T-cell (primary cell): ENCODE data around the gene RUNX2. TPM values are rescaled to one million over a fixed set of nuclear protein-coding genes. Genes with fewer than 3 reads are reported as not detected.

ENCODE experiments used
- ATAC-seq, 4 experiments: fragments of 200-7000 bp in 3 of 4; fragments of 150-1000 bp in 1 of 4; cut with Tn5 transposase; replicated peaks in 1 of 4; 1 replicate in 3 of 4; 2 replicates in 1 of 4; pipeline ENCODE4 v1.10.0; 2021; ENCODE audit warnings: moderate library complexity in 3 of 4, mild to moderate bottlenecking in 2 of 4, moderate number of reproducible peaks in 1 of 4
- CTCF ChIA-PET, 2 donors: fragments of 300-600 bp; sonication (Branson Sonifier 250); formaldehyde crosslinking; loops; one replicate each; lab custom pipeline; 2022; ENCODE audit warnings: antibody characterized with exemption in 2 of 2; lab: Charles Lee
- POLR2A ChIA-PET, 2 donors: fragments of 300-600 bp; sonication (Branson Sonifier 250); formaldehyde crosslinking; loops; one replicate each; lab custom pipeline; 2022; ENCODE audit warnings: antibody characterized with exemption in 2 of 2; lab: Charles Lee
- DNase-seq, 35 experiments: peaks; one replicate each; pipeline versions ENCODE4 v3.0.0 to v3.0.0-alpha.2; 2013 to 2023
- H3K27ac ChIP-seq: one replicate; pipeline ENCODE4 v1.5.1; 2013; ENCODE audit warnings: low read length
- H3K27me3 ChIP-seq, 2 experiments: replicated peaks in 1 of 2; 1 replicate in 1 of 2; 2 replicates in 1 of 2; pipeline versions ENCODE4 v1.6.1 to v1.7.0; 2013; ENCODE audit warnings: low read length in 1 of 2, mixed read lengths in 1 of 2; ENCODE audit not compliant: control insufficient read depth in 2 of 2, insufficient read depth in 2 of 2; ENCODE audit errors: extremely low read depth in 1 of 2
- H3K36me3 ChIP-seq, 2 donors: 1 replicate in 1 of 2; 2 replicates in 1 of 2; pipeline versions ENCODE4 v1.6.1 to v1.7.0; 2013; ENCODE audit warnings: low read length in 1 of 2; ENCODE audit not compliant: control insufficient read depth in 2 of 2, insufficient read depth in 1 of 2; ENCODE audit errors: extremely low read depth in 1 of 2
- H3K4me1 ChIP-seq, 2 experiments: 1 replicate in 1 of 2; 2 replicates in 1 of 2; pipeline versions ENCODE4 v1.6.1 to v1.7.0; 2013; ENCODE audit warnings: low read length in 2 of 2, mixed read lengths in 1 of 2; ENCODE audit not compliant: insufficient read depth in 2 of 2, control insufficient read depth in 1 of 2; ENCODE audit errors: extremely low read depth in 1 of 2
- H3K4me3 ChIP-seq, 2 donors: 1 replicate in 1 of 2; 2 replicates in 1 of 2; pipeline versions ENCODE4 v1.5.1 to v1.7.0; 2013; ENCODE audit warnings: mild to moderate bottlenecking in 2 of 2, low read length in 1 of 2, moderate library complexity in 1 of 2; ENCODE audit not compliant: control insufficient read depth in 1 of 2; ENCODE audit errors: extremely low read depth in 1 of 2
- H3K9me3 ChIP-seq: 2 replicates; pipeline ENCODE4 v1.7.0; 2013
- H3K27ac Mint-ChIP-seq, 2 donors: one replicate each; pipeline ENCODE4 v1.8.0; 2020 to 2021; ENCODE audit warnings: mild to moderate bottlenecking in 2 of 2, mixed read lengths in 2 of 2
- H3K27me3 Mint-ChIP-seq, 2 donors: one replicate each; pipeline ENCODE4 v1.8.0; 2021 to 2022; ENCODE audit warnings: mixed read lengths in 2 of 2
- H3K36me3 Mint-ChIP-seq: one replicate; pipeline ENCODE4 v1.8.0; 2021; ENCODE audit warnings: mixed read lengths
- H3K4me1 Mint-ChIP-seq, 3 donors: one replicate each; pipeline ENCODE4 v1.8.0; 2020 to 2022; ENCODE audit warnings: mixed read lengths in 3 of 3, mild to moderate bottlenecking in 1 of 3
- H3K4me3 Mint-ChIP-seq, 3 donors: one replicate each; pipeline ENCODE4 v1.8.0; 2020 to 2022; ENCODE audit warnings: mild to moderate bottlenecking in 3 of 3, mixed read lengths in 3 of 3, moderate library complexity in 3 of 3
- H3K9me3 Mint-ChIP-seq, 3 donors: one replicate each; pipeline ENCODE4 v1.8.0; 2020 to 2022; ENCODE audit warnings: mixed read lengths in 3 of 3
- WGBS: methylation state at CpG from one replicate; pipeline ENCODE4 v1.1.5; 2013; ENCODE audit warnings: missing lambda C conversion rate; ENCODE audit not compliant: insufficient coverage; 5-methylcytosine and 5-hydroxymethylcytosine counted together
- total RNA-seq, 35 experiments: library from RNA in 6 of 35; stranded (reverse) in 6 of 35; fragments of 120-200 nt in 1 of 35; gene quantifications; one replicate each; pipeline versions ENCODE4 v1.2.1 to v1.2.4 and lab custom pipeline; 2013 to 2026

RUNX2 gene
- total RNA-seq, 5 donors from 2014 or later (not counting 1 experiment from before 2014, with no cell fraction given) = 14.4 to 31.8 (median 22.4) TPM

GRCh38 chr6:45411959-45412358, 83.8 kb downstream of the RUNX2 start:
- Mint-ChIP-seq H3K27ac (no peak overlapping the region), H3K4me1 (peaks cover 0 to 4% (median 0%) of the 10 kb centered on the region in 3 donors), H3K36me3 (no peaks in the 10 kb centered on the region), H3K9me3 (no peaks in the 10 kb centered on the region), H3K27me3 (peaks cover 5 to 9% of the 10 kb centered on the region in 2 donors), H3K4me3 (no peak overlapping the region)
- ChIA-PET POLR2A (no interaction called here), CTCF (no interaction called here)
- H3K36me3 ChIP-seq = no peaks in the 10 kb centered on the region
- no peaks in the 10 kb centered on the region for H3K4me1 ChIP-seq
- ATAC-seq (no peak), DNase-seq (no peak)
- H3K9me3 ChIP-seq = no peaks in the 10 kb centered on the region
- H3K27me3 ChIP-seq = peaks cover 0 to 3% of the 10 kb centered on the region in 2 experiments
- H3K27ac ChIP-seq = no peak overlapping the region
- WGBS = 100% methylated on average over 1 of the region's 5 CpGs
- H3K4me3 ChIP-seq = no peak overlapping the region

GRCh38 chr6:45415315-45415714, 87.2 kb downstream of the RUNX2 start:
- Mint-ChIP-seq H3K4me3 (no peak overlapping the region), H3K27me3 (peaks cover 14 to 15% of the 10 kb centered on the region in 2 donors), H3K27ac (no peak overlapping the region), H3K4me1 (peaks cover 12 to 17% (median 13%) of the 10 kb centered on the region in 3 donors), H3K36me3 (no peaks in the 10 kb centered on the region), H3K9me3 (no peaks in the 10 kb centered on the region)
- Histone ChIP-seq H3K27me3 (peaks cover 0 to 13% of the 10 kb centered on the region in 2 experiments), H3K36me3 (no peaks in the 10 kb centered on the region), H3K27ac (no peak overlapping the region), H3K4me1 (peaks cover 4 to 11% of the 10 kb centered on the region in 2 experiments), H3K4me3 (no peak overlapping the region), H3K9me3 (no peaks in the 10 kb centered on the region)
- ChIA-PET POLR2A (no interaction called here), CTCF (no interaction called here)
- ATAC-seq (no peak), DNase-seq (no peak)
- 80% methylated on average over 1 of the region's 2 CpGs for WGBS

GRCh38 chr6:45415788-45416518, 87.8 kb downstream of the RUNX2 start:
- ChIA-PET CTCF (no interaction called here), POLR2A (interaction anchor here in 1 of 2 donors (0.6 kb wide), 1 partner anchor 173 kb away, joined by 3 read pairs; no protein-coding TSS in a partner anchor)
- Histone ChIP-seq H3K9me3 (no peaks in the 10 kb centered on the region), H3K27ac (no peak overlapping the region), H3K4me1 (peaks cover 11 to 18% of the 10 kb centered on the region in 2 experiments), H3K4me3 (no peak overlapping the region), H3K36me3 (no peaks in the 10 kb centered on the region), H3K27me3 (peaks cover 0 to 13% of the 10 kb centered on the region in 2 experiments)
- Mint-ChIP-seq H3K9me3 (no peaks in the 10 kb centered on the region), H3K36me3 (no peaks in the 10 kb centered on the region), H3K27ac (no peak overlapping the region), H3K27me3 (peaks cover 19 to 20% of the 10 kb centered on the region in 2 donors), H3K4me1 (peaks cover 19 to 23% (median 19%) of the 10 kb centered on the region in 3 donors), H3K4me3 (no peak overlapping the region)
- ATAC-seq (no peak), DNase-seq (no peak)
- WGBS = 100% methylated on average over 1 of the region's 3 CpGs

DNA sequence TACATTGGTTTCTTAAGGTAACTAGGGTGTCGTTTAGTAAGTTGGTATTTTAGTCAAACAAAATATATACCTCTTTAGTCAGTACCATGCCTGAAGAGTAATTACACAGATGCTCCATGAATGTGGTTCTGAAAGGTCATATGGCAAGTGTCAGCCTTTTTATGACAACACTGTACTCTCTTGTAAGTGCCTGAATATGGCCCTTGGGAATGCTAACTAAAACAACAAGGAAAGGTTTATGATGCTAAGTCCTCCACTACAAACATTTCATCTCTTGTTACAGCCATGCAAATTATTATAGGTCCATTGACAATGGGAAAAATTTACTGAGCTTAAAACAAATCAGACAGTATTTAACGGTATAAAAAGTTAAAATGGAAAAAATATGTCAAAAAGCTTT, 88.6 kb downstream of the RUNX2 start:
- ChIA-PET POLR2A (no interaction called here), CTCF (interaction anchor here in 1 of 2 donors (0.9 kb wide), 1 partner anchor 761 kb away, joined by 4 read pairs; no protein-coding TSS in a partner anchor)
- H3K27me3 ChIP-seq = peaks cover 0 to 18% of the 10 kb centered on the region in 2 experiments
- no peak overlapping the region for H3K27ac ChIP-seq
- H3K4me1 ChIP-seq = peaks cover 15 to 24% of the 10 kb centered on the region in 2 experiments
- H3K9me3 Mint-ChIP-seq = no peaks in the 10 kb centered on the region
- no peak overlapping the region for H3K27ac Mint-ChIP-seq
- peaks cover 24 to 29% (median 26%) of the 10 kb centered on the region in 3 donors for H3K4me1 Mint-ChIP-seq
- no peak overlapping the region for H3K4me3 ChIP-seq
- H3K4me3 Mint-ChIP-seq = no peak overlapping the region
- H3K27me3 Mint-ChIP-seq = peaks cover 24 to 25% of the 10 kb centered on the region in 2 donors
- no CpG with 5 or more reads among the region's 2 CpGs for WGBS
- no peak for ATAC-seq
- no peaks in the 10 kb centered on the region for H3K36me3 Mint-ChIP-seq
- H3K9me3 ChIP-seq = no peaks in the 10 kb centered on the region
- no peaks in the 10 kb centered on the region for H3K36me3 ChIP-seq
- DNase-seq = no peak

DNA sequence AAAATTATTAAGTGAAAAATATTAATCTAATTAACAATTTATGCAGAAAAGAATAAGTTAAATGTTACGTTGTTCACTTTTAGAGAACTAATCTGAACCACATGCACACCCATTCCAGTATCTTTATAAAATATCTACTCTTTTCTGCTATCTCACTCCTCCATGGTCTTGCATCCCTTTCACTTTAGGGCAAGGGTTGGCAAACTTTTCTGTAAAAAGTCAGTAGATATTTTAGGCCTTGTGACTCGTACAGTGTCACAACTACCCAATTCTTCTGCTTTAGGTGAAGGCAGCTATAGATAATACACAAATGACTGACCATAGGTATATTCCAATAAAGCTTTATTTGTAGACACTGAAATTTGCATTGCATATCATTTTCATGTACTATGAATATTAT, 89.3 kb downstream of the RUNX2 start:
- no peaks in the 10 kb centered on the region for H3K36me3 ChIP-seq
- Mint-ChIP-seq H3K27ac (no peak overlapping the region), H3K4me3 (no peak overlapping the region), H3K9me3 (no peaks in the 10 kb centered on the region), H3K4me1 (peaks cover 26 to 32% (median 27%) of the 10 kb centered on the region in 3 donors), H3K36me3 (no peaks in the 10 kb centered on the region), H3K27me3 (peaks cover 24 to 25% of the 10 kb centered on the region in 2 donors)
- no peaks in the 10 kb centered on the region for H3K9me3 ChIP-seq
- H3K4me1 ChIP-seq = peaks cover 15 to 24% of the 10 kb centered on the region in 2 experiments
- H3K27ac ChIP-seq = no peak overlapping the region
- no peak overlapping the region for H3K4me3 ChIP-seq
- WGBS = no CpG with 5 or more reads among the region's 2 CpGs
- peaks cover 0 to 22% of the 10 kb centered on the region in 2 experiments for H3K27me3 ChIP-seq
- ChIA-PET CTCF (interaction anchor here in 1 of 2 donors (0.9 kb wide), 1 partner anchor 762 kb away, joined by 4 read pairs; no protein-coding TSS in a partner anchor), POLR2A (no interaction called here)
- ATAC-seq (no peak), DNase-seq (no peak)

DNA sequence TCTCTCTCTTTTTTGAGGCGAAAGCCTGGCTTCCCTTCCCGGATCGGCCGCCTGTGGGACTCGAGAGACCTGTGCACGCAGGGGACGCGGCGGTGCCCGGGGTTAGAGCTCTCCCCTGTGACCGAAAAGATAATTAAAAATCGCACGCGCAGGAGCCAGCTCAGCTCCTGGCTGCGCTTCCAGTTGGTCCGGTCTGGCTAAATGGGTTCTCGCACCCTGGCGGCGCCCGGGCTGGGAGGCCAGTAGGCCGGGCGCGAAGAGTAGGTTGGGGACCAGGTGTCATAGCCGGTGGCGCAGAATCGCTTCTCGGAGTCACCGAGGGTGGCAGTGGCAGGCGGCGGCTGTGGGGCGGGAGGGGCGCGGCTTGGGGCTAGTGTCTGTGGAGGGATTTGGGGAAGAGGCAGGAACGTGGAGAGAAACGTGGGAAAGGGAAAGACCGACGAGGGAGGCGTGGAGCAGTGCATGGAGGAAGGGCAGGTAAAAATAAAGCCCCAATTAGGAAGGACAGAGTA, 91.5 kb downstream of the RUNX2 start:
- ChIA-PET CTCF (interaction anchor here (0.6 to 1.5 kb wide), 8 partner anchors 15 to 807 kb away, joined by 3 to 6 read pairs (median 4); partner anchors contain the start of gene SUPT3H (in 1 of the 2)), POLR2A (no interaction called here)
- peak in 32 of 35 experiments; percentile 12 to 69 (median 42) for DNase-seq
- WGBS = 3% methylated on average over 32 of the region's 38 CpGs
- no peaks in the 10 kb centered on the region for H3K36me3 ChIP-seq
- no peaks in the 10 kb centered on the region for H3K9me3 ChIP-seq
- Mint-ChIP-seq H3K27me3 (peaks cover 24 to 27% of the 10 kb centered on the region in 2 donors), H3K4me3 (peak overlapping the region; percentile 90 to 95 (median 94)), H3K4me1 (peaks cover 31 to 43% (median 34%) of the 10 kb centered on the region in 3 donors), H3K27ac (peak overlapping the region in 1 of 2 donors; percentile 49), H3K36me3 (no peaks in the 10 kb centered on the region), H3K9me3 (no peaks in the 10 kb centered on the region)
- H3K4me3 ChIP-seq = peak overlapping the region; percentile 72 to 87
- no peak overlapping the region for H3K27ac ChIP-seq
- peaks cover 15 to 44% of the 10 kb centered on the region in 2 experiments for H3K4me1 ChIP-seq
- ATAC-seq = peak; percentile 26 to 37 (median 30)
- peaks cover 0 to 34% of the 10 kb centered on the region in 2 experiments for H3K27me3 ChIP-seq
